ENCODE data around the gene SLC12A4.
"Not testable (repeated sequence)": the region's sequence is repeated elsewhere in the genome, so short reads cannot be mapped to it uniquely, and the experiment has no call there.

SLC12A4 gene

DNA sequence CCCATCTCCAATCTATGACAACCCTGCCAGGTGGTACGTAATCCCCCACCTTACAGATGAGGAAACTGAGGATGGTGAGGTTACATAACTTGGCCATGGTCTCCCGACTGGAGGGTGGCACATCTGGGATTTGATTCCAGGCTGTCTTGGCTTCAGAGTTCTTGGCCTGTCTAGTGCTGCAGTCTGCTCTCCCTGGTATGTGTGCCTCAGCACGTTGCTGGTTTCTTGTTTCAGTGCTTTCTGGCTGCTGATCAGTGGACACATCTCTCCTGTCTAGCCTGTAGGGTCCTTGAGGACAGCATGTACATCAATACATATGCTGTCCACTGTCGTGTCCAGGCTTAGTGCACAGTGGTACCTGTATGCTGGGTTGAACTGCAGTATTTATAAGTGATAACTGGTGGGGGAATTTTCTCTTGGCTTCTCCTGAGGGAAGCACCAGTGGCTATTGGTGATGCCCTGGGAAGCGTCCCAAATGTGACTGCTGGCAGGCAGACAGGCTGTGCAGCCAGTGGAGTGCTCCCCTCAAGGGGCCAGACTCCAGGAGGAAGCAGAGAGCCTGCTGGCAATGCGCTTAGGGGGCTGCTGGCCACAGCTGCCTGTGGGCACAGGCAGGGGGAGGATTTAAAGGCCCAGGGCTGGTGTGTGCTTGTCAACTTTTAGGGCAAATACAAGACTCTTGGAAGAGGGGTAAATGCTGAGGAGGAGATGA lies 51.1 kb downstream of the SLC12A4 start:
- peaks cover 3% of the 10 kb centered on the region; the same call in 1 of the 2 replicates for H3K36me3 ChIP-seq
- TF ChIP-seq, protein P1, sequence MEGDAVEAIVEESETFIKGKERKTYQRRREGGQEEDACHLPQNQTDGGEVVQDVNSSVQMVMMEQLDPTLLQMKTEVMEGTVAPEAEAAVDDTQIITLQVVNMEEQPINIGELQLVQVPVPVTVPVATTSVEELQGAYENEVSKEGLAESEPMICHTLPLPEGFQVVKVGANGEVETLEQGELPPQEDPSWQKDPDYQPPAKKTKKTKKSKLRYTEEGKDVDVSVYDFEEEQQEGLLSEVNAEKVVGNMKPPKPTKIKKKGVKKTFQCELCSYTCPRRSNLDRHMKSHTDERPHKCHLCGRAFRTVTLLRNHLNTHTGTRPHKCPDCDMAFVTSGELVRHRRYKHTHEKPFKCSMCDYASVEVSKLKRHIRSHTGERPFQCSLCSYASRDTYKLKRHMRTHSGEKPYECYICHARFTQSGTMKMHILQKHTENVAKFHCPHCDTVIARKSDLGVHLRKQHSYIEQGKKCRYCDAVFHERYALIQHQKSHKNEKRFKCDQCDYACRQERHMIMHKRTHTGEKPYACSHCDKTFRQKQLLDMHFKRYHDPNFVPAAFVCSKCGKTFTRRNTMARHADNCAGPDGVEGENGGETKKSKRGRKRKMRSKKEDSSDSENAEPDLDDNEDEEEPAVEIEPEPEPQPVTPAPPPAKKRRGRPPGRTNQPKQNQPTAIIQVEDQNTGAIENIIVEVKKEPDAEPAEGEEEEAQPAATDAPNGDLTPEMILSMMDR (IDR thresholded peaks at IDR 0.05; ENCODE audit: low read depth, low read length), result no peak
- no peak overlapping the region for H3K27ac ChIP-seq
- no peaks in the 10 kb centered on the region for H3K9me3 ChIP-seq (ENCODE audit: severe bottlenecking)
- no peaks in the 10 kb centered on the region for H3K27me3 ChIP-seq (ENCODE audit: insufficient read depth, low read depth, severe bottlenecking)
- DNase-seq, result no peak
- H3K4me3 ChIP-seq (ENCODE audit: low read depth, low read length), result no peak overlapping the region

DNA sequence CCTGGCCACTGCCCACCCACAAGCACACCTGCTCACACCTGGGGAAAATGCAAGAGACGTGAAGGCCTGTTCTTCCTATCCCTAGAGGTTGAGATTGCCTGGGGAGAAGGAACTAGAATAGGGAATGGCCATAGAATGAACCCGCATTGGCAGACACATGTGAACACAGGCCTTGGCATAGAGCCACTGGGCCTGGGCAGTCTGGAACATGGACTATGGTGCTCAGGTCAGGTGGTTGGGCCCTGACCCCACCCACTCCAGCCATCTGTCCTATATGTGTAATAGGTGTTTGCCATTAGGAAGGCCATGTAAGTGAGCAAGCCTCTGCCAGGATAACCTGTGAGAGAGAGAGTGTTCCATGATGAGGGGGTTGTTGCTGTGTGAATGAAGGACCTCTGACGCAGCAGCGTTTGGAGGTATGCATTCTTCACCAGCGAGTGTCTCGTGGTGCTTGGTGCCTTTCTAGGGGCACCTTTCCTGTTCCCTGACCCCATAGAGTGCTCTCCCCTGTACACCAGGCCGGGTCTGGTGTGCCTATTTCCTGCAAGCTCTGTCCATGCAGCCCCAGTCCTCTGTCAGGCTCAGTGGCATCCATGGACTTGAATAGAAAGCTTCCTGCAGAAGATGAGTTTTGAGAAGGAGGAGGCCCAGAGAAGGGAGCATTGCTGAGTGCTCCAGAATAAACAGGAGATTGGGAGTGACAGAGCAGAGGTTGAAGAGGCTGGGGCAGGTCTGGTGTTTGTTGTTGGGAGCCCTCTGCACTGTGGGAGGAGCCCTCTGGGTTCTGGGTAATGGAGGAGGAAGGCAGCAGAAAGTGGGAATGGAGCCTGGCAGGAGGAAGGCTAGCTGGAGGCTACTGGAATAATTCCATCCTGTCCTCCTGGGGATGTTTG lies 52.4 kb downstream of the SLC12A4 start:
- H3K4me3 ChIP-seq (ENCODE audit: low read depth, low read length), result no peak overlapping the region
- TF ChIP-seq, protein P1 (IDR thresholded peaks at IDR 0.05; ENCODE audit: low read depth, low read length), result no peak
- no peak for DNase-seq
- no peaks in the 10 kb centered on the region for H3K27me3 ChIP-seq (ENCODE audit: insufficient read depth, low read depth, severe bottlenecking)
- H3K36me3 ChIP-seq, result peaks cover 4% of the 10 kb centered on the region
- no peaks in the 10 kb centered on the region for H3K9me3 ChIP-seq (ENCODE audit: severe bottlenecking)
- no peak overlapping the region for H3K27ac ChIP-seq

DNA sequence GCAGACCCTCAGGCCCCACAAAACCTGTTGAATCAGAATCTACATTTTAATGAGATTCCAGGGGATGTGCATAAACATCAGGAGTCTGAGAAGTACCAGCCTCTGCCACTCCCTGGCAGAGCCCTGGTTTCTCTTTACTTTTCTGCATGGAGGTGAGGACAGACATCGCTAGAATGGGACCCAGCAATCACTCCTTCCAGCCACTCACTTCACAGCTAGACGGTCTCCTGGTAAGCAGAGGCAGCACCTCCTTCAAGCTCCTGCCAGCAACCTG lies 53.0 kb downstream of the SLC12A4 start:
- not testable (repeated sequence) for H3K9me3 ChIP-seq (ENCODE audit: severe bottlenecking); H3K36me3 ChIP-seq; H3K4me3 ChIP-seq (ENCODE audit: low read depth, low read length); DNase-seq; H3K27ac ChIP-seq; H3K27me3 ChIP-seq (ENCODE audit: insufficient read depth, low read depth, severe bottlenecking)

- Histone ChIP-seq H3K9me3 (ENCODE audit: severe bottlenecking) (no peaks in the 10 kb centered on the region), H3K36me3 (peaks cover 8% of the 10 kb centered on the region), H3K27me3 (ENCODE audit: insufficient read depth, low read depth, severe bottlenecking) (no peaks in the 10 kb centered on the region), H3K27ac (no peak overlapping the region), H3K4me3 (ENCODE audit: low read depth, low read length) (no peak overlapping the region)
- DNase-seq, result no peak
- TF ChIP-seq, protein P1 (IDR thresholded peaks at IDR 0.05; ENCODE audit: low read depth, low read length), result no peak
Observed at GRCh38 chr16:67914758-67915495, 53.5 kb downstream of the SLC12A4 start.

- DNase-seq, result no peak
- Histone ChIP-seq H3K36me3 (peaks cover 16% of the 10 kb centered on the region), H3K4me3 (ENCODE audit: low read depth, low read length) (no peak overlapping the region), H3K27me3 (ENCODE audit: insufficient read depth, low read depth, severe bottlenecking) (no peaks in the 10 kb centered on the region), H3K9me3 (ENCODE audit: severe bottlenecking) (no peaks in the 10 kb centered on the region), H3K27ac (no peak overlapping the region)
- TF ChIP-seq, protein P1 (IDR thresholded peaks at IDR 0.05; ENCODE audit: low read depth, low read length), result no peak
Observed at GRCh38 chr16:67910158-67910557, 58.3 kb downstream of the SLC12A4 start.

Measured in WERI-Rb-1 (cell line).